Measurements from ENCODE around the gene STK32B.

STK32B gene

GRCh38 chr4:5474756-5475155 lies 423.5 kb downstream of the STK32B start:
- peak; percentile 13 for DNase-seq

GRCh38 chr4:5477613-5478012 lies 426.3 kb downstream of the STK32B start:
- no peak for DNase-seq

GRCh38 chr4:5478169-5478568 lies 426.9 kb downstream of the STK32B start:
- DNase-seq = no peak

- DNase-seq = no peak
Measured at GRCh38 chr4:5478697-5479096, 427.4 kb downstream of the STK32B start.

GRCh38 chr4:5479518-5480060 lies 428.3 kb downstream of the STK32B start:
- no peak for DNase-seq

- peak; percentile 43 for DNase-seq
Measured at GRCh38 chr4:5488413-5488812, 437.1 kb downstream of the STK32B start.

GRCh38 chr4:5489260-5489659 lies 438.0 kb downstream of the STK32B start:
- no peak for DNase-seq

- no peak for DNase-seq
Measured at GRCh38 chr4:5497489-5497888, 446.2 kb downstream of the STK32B start.

- peak; percentile 44 for DNase-seq
Measured at GRCh38 chr4:5500165-5500564, 448.9 kb downstream of the STK32B start.

GRCh38 chr4:5503336-5503936 lies 452.2 kb downstream of the STK32B start:
- no peak for DNase-seq

GRCh38 chr4:5504486-5504885 lies 453.2 kb downstream of the STK32B start:
- DNase-seq = no peak

GRCh38 chr4:5510504-5510903 lies 459.2 kb downstream of the STK32B start:
- DNase-seq = no peak

GRCh38 chr4:5511791-5512190 lies 460.5 kb downstream of the STK32B start:
- DNase-seq = peak; percentile 18

GRCh38 chr4:5515646-5516045 lies 464.4 kb downstream of the STK32B start:
- no peak for DNase-seq

- DNase-seq = peak; percentile 38
Measured at GRCh38 chr4:5517372-5517771, 466.1 kb downstream of the STK32B start.

GRCh38 chr4:5524446-5525299 lies 473.4 kb downstream of the STK32B start:
- peak; percentile 76 for DNase-seq

- no peak for DNase-seq
Measured at GRCh38 chr4:5526080-5526846, 475.0 kb downstream of the STK32B start.

- DNase-seq = no peak
Measured at GRCh38 chr4:5527211-5527610, 475.9 kb downstream of the STK32B start.

GRCh38 chr4:5528031-5528436 lies 476.8 kb downstream of the STK32B start:
- DNase-seq = no peak

GRCh38 chr4:5532100-5532499 lies 480.8 kb downstream of the STK32B start:
- DNase-seq = no peak

- DNase-seq = no peak
Measured at GRCh38 chr4:5539584-5539983, 488.3 kb downstream of the STK32B start.

GRCh38 chr4:5541169-5541568 lies 489.9 kb downstream of the STK32B start:
- no peak for DNase-seq

- no peak for DNase-seq
Measured at GRCh38 chr4:5543681-5544080, 492.4 kb downstream of the STK32B start.
